ENCODE data around the gene PALLD. TPM values are rescaled to one million over a fixed set of nuclear protein-coding genes. Genes with fewer than 3 reads are reported as not detected.

Gene PALLD
- total RNA-seq, 1 donor from 2014 or later: 179 TPM

DNA sequence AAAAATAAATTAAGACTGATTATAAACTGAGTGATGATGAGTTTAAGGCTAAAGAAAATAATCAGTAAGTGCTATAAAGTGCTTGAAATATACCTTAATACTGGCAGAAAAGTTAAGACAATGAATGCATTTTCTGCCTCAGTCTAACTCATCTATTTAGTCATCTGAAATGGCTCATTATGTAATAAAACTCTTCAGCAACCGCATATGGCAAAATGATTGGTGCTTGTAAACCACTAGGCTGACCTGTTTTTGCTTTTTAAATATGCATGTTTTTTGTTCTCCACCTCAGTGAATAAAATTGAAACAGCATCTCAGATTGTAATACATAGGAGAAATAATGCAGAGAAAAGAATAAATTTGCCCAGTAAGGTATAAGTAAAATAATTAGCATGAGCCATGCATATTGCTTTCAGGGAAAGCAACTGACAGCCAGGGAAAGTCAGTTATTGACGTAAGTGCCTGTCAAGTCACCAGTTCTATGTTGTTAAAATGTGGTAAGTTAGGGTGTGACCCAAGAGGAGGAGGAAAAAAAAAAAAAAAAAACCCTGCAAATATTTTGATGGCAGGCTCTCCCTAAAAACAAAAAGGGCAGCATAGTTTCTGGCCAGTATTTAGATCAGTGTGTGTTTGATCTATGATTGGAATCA is 167.5 kb downstream of the PALLD start:
- no peaks in the 10 kb centered on the region for H3K4me1 ChIP-seq
- no peak overlapping the region for H3K4me3 ChIP-seq
- intact Hi-C loops (cut with DNase I): no loop called here
- H3K36me3 ChIP-seq: no peaks in the 10 kb centered on the region
- no peak for ATAC-seq
- DNase-seq: no peak
- no peak for TF ChIP-seq CTCF (IDR thresholded peaks at IDR 0.05)
- no peaks in the 10 kb centered on the region for H3K9me3 ChIP-seq
- peaks cover 4% of the 10 kb centered on the region for H3K27me3 ChIP-seq
- no peak overlapping the region for H3K27ac ChIP-seq

GRCh38 chr4:168666531-168666930 is 169.7 kb downstream of the PALLD start:
- intact Hi-C loops (cut with DNase I): no loop called here
- no peaks in the 10 kb centered on the region for H3K4me1 ChIP-seq
- no peak for TF ChIP-seq CTCF (IDR thresholded peaks at IDR 0.05)
- no peak for ATAC-seq
- H3K9me3 ChIP-seq: no peaks in the 10 kb centered on the region
- peaks cover 4% of the 10 kb centered on the region for H3K27me3 ChIP-seq
- DNase-seq: no peak
- H3K27ac ChIP-seq: no peak overlapping the region
- no peaks in the 10 kb centered on the region for H3K36me3 ChIP-seq
- H3K4me3 ChIP-seq: no peak overlapping the region

GRCh38 chr4:168667376-168667775 is 170.5 kb downstream of the PALLD start:
- ATAC-seq (no peak), DNase-seq (no peak)
- H3K4me3 ChIP-seq: no peak overlapping the region
- H3K27me3 ChIP-seq: peaks cover 2% of the 10 kb centered on the region
- intact Hi-C loops (cut with DNase I): no loop called here
- no peak for TF ChIP-seq CTCF (IDR thresholded peaks at IDR 0.05)
- no peaks in the 10 kb centered on the region for H3K36me3 ChIP-seq
- H3K9me3 ChIP-seq: no peaks in the 10 kb centered on the region
- no peaks in the 10 kb centered on the region for H3K4me1 ChIP-seq
- no peak overlapping the region for H3K27ac ChIP-seq

DNA sequence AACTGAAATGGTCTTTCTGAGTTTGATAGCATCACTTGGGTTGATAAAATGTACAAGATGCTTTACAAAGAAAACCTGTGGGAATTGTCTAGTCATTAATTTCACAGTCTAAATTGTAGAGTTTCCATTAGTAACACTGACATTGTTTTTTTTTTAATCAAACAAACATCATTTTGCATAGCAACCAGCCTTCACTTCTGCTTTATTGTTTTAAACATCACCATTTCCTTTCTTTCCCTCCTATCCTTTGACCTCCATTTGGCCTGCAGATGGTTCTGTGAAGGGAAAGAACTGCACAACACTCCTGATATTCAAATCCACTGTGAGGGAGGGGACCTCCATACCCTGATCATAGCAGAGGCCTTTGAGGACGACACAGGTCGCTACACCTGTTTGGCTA is 171.1 kb downstream of the PALLD start:
- TF ChIP-seq CTCF (IDR thresholded peaks at IDR 0.05): no peak
- H3K27me3 ChIP-seq: no peaks in the 10 kb centered on the region
- ATAC-seq: no peak
- H3K9me3 ChIP-seq: no peaks in the 10 kb centered on the region
- DNase-seq: no peak
- H3K27ac ChIP-seq: no peak overlapping the region
- no peak overlapping the region for H3K4me3 ChIP-seq
- H3K36me3 ChIP-seq: no peaks in the 10 kb centered on the region
- intact Hi-C loops (cut with DNase I): no loop called here
- H3K4me1 ChIP-seq: no peaks in the 10 kb centered on the region

- Histone ChIP-seq H3K4me3 (no peak overlapping the region), H3K27ac (no peak overlapping the region), H3K36me3 (no peaks in the 10 kb centered on the region), H3K27me3 (no peaks in the 10 kb centered on the region), H3K4me1 (peaks cover 4% of the 10 kb centered on the region), H3K9me3 (no peaks in the 10 kb centered on the region)
- TF ChIP-seq CTCF (IDR thresholded peaks at IDR 0.05): no peak
- intact Hi-C loops (cut with DNase I): no loop called here
- no peak for ATAC-seq
- no peak for DNase-seq
These were observed 176.6 kb downstream of the PALLD start for GRCh38 chr4:168673476-168673875.

Measured in upper lobe of right lung (tissue), 1 donor.